Epithelial cell of proximal tubule (primary cell): Measurements from ENCODE around the gene SPACDR. TPM values are rescaled to one million over a fixed set of nuclear protein-coding genes. Genes with fewer than 3 reads are reported as not detected.
A peak's percentile ranks its signal among the peaks of the same experiment; 100 is the strongest.

ENCODE experiments used
- DNase-seq: peaks from one replicate; pipeline ENCODE4 v3.0.0-alpha.2; 2011; ENCODE audit warnings: low read depth
- H3K4me3 ChIP-seq: 2 replicates; pipeline ENCODE4 v1.5.1; 2011; ENCODE audit warnings: low read depth, mild to moderate bottlenecking, low read length
- total RNA-seq: library from RNA; depleted of rRNA; stranded (reverse); fragments of >200 nt; gene quantifications from 2 replicates; pipeline ENCODE4 v1.2.3, GENCODE V29; 2015
- TF ChIP-seq, protein P1 (sequence below): conservative IDR thresholded peaks from 2 replicates; pipeline ENCODE4 v1.5.1; 2012; ENCODE audit warnings: low read depth, mild to moderate bottlenecking, low read length

SPACDR gene
- total RNA-seq, 1 donor from 2014 or later: not detected

DNA sequence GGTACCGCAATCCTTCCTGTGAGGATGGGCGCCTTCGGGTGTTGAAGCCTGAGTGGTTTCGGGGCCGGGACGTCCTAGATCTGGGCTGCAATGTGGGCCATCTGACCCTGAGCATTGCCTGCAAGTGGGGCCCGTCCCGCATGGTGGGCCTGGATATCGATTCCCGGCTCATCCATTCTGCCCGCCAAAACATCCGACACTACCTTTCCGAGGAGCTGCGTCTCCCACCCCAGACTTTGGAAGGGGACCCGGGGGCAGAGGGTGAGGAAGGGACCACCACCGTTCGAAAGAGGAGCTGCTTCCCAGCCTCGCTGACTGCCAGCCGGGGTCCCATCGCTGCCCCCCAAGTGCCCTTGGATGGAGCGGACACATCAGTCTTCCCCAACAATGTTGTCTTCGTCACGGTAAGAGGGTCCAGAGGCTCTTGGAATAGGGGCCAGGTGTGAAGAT lies 32.7 kb downstream of the SPACDR start:
- TF ChIP-seq, protein P1, sequence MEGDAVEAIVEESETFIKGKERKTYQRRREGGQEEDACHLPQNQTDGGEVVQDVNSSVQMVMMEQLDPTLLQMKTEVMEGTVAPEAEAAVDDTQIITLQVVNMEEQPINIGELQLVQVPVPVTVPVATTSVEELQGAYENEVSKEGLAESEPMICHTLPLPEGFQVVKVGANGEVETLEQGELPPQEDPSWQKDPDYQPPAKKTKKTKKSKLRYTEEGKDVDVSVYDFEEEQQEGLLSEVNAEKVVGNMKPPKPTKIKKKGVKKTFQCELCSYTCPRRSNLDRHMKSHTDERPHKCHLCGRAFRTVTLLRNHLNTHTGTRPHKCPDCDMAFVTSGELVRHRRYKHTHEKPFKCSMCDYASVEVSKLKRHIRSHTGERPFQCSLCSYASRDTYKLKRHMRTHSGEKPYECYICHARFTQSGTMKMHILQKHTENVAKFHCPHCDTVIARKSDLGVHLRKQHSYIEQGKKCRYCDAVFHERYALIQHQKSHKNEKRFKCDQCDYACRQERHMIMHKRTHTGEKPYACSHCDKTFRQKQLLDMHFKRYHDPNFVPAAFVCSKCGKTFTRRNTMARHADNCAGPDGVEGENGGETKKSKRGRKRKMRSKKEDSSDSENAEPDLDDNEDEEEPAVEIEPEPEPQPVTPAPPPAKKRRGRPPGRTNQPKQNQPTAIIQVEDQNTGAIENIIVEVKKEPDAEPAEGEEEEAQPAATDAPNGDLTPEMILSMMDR: no peak
- DNase-seq: no peak
- peak overlapping the region; percentile 4 for H3K4me3 ChIP-seq

DNA sequence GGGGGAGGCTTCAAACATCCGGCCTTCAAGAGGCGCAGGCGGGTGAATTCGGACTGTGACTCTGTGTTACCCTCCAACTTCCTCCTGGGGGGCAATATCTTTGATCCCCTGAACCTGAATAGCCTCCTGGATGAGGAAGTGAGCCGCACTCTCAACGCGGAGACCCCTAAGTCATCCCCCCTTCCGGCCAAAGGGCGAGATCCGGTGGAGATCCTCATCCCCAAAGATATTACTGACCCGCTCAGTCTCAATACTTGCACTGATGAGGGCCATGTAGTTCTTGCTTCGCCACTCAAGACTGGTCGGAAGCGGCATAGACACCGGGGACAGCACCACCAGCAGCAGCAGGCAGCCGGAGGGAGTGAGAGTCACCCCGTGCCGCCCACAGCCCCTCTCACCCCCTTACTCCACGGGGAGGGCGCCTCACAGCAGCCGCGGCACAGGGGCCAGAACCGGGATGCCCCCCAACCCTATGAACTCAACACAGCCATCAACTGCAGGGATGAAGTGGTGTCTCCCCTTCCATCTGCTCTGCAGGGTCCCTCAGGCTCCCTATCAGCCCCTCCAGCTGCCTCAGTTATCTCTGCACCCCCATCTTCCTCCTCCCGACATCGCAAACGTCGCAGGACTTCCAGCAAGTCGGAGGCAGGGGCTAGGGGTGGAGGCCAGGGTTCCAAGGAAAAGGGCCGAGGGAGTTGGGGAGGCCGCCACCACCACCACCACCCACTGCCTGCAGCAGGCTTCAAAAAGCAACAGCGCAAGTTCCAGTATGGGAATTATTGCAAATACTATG lies 33.4 kb downstream of the SPACDR start:
- TF ChIP-seq, protein P1: no peak
- no peak for DNase-seq

DNA sequence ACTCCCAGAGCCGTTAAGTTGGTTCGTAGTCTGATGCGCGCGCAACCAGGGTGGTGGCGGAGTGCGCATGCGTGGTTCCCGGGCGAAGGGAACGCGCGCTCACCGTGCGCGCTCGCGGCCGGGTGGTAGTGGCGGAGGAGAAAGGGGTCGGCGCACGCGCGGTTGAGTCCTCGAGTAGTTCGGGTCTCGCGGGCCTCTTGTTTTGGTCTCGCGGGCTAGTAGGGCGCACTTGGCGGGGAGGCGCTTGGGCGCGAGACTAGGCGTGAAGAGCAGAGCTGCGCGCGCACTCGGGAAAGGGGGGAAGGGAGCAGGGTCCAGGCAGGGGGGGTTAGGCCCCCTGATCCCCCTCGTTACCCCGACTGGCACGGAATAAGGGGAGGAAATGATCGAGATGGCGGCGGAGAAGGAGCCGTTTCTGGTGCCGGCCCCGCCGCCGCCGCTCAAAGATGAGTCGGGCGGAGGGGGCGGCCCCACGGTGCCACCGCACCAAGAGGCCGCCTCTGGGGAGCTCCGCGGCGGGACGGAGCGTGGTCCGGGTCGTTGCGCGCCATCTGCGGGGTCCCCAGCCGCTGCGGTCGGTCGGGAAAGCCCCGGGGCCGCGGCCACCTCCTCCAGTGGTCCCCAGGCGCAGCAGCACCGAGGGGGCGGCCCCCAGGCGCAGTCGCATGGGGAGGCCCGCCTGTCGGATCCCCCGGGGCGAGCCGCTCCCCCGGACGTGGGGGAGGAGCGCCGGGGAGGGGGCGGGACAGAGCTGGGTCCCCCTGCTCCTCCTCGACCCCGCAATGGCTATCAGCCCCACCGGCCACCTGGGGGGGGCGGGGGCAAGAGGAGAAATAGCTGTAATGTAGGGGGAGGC lies 34.2 kb downstream of the SPACDR start, which contains the start of gene MEPCE:
Gene MEPCE (plus strand): TSS at position 195 of the 856 bp plus-strand sequence. CDS start 188 bp downstream, at position 383.
- DNase-seq: peak; percentile 40
- H3K4me3 ChIP-seq: peak within 1 kb of the TSS; percentile 92
- TF ChIP-seq, protein P1: no peak

More for the DNA sequence above, 33.4 kb downstream of the SPACDR start:
- peak overlapping the region; percentile 92 for H3K4me3 ChIP-seq

DNA sequence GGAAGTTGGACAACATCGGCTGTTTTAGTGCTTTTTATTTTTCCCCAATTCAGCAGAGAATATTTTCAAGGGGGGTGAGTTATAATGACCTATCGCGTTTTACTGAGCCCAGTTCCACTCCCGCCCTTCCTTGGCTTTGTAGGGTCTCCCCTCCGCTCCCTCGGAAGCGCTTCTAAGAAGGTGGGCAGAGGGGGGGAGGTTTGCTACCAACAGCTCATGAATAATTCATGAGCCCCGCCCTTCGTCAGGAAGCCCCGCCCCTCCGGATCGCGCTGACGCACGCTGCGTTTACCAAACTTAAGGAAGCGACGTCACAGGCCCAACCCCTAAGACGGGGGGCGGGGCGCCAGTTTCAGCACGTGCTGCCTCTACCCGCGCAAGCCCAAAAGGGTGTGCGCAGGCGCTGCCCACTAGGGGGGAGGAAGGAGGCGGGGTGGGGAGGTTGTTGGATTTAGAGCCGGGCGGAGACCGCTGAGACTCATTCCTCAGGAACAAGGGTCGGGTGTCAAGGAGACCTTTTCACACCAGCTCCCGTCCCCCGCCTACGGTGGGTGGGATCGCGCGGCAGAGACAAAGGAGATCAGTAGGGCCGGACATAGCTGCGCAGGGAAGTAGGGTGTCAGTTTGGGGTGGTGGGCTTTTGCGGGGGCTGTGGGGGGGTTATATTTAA lies 35.0 kb downstream of the SPACDR start:
- peak overlapping the region; percentile 92 for H3K4me3 ChIP-seq
- peak; percentile 89 for DNase-seq
- TF ChIP-seq, protein P1: no peak

DNA sequence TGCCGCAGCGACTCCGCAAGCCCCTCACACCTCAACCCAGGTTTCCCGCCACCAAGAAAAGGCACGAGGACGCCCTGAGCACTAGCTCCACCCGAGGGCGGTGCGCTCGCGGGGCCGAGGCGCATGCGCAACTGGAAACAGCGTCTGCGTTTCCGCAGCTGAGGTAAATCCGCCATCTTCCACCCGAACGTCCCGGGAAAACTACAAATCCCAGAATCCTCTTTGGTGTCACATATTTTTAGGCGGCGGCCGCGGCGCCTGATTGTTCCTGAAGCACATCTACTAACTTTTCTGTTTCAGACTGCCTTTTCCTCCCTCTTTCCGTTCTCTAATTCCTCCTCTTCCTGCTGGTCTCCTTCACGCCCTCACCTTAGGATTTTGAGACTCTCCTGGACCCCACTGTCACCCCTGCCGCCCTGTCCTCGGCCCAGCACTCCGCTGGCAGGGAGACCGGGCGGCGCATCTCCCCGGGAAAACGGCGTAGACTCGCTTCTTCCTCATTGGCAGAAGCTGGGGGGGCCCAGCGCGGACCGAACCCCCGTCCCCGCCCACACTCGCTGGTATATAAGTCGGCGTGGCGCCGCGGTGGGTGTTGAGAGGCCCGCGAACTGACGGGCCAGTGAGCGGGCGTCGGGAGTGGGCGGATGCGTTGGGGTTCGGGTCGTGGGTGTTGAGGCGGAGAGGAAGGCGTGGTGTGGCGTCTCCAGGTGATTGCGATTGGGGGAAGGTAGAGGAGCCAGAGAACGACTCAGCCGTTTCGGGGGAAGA lies 35.7 kb downstream of the SPACDR start, which contains the start of gene ZCWPW1:
Gene ZCWPW1 (minus strand): TSS at position 505 of the 768 bp plus-strand sequence. CDS start 8,054 bp downstream, outside the sequence.
- TF ChIP-seq, protein P1: no peak
- DNase-seq: peak; percentile 85
- peak within 1 kb of the TSS; percentile 92 for H3K4me3 ChIP-seq

DNA sequence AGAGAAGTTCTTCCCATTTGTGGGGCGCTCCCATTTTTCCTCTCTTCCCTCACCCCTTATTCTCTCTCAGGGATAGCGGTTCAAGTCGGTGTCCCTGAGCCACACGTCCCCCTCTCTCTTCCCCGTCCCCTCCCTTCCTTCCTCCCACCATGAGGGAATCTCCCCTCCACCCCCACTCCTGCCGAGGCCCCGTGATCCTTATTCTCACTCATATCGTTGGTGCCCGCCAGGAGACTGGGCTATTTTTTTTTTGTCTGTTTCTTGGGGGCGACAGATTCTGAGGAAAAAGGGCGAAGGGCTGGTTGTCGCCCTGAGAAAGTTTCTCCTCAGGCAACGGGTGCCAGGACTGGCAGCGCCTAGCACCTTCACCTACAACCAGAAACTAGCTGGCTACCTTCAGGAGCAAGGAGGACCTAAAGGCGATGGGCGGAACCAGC lies 36.3 kb downstream of the SPACDR start:
- TF ChIP-seq, protein P1: no peak
- no peak for DNase-seq
- peak overlapping the region; percentile 92 for H3K4me3 ChIP-seq
